Right lung (tissue), 10 donors: ENCODE data around the gene ANK2. TPM values are rescaled to one million over a fixed set of nuclear protein-coding genes. Genes with fewer than 3 reads are reported as not detected.

Experiments
- DNase-seq, 2 donors: peaks; one replicate each; pipeline ENCODE4 v3.0.0-alpha.2; 2013
- long read RNA-seq, 8 donors: transcript quantifications; one replicate each; lab custom pipeline, GENCODE V29; 2026
- polyA plus RNA-seq, 5 donors: library from polyadenylated mRNA; unstranded; fragments of 120-200 nt; gene quantifications; one replicate each; pipeline versions ENCODE4 v1.2.1 to v1.2.3, GENCODE V29; 2013; ENCODE audit warnings: inconsistent platforms in 1 of 5, low replicate concordance in 1 of 5; ENCODE audit not compliant: insufficient read length in 5 of 5, insufficient read depth in 1 of 5

The ANK2 gene
- polyA plus RNA-seq: 10 to 100 TPM; 19.5 to 29.8 (median 27.6) TPM
- long read RNA-seq, donor 1: 0 reads
- long read RNA-seq, donor 2: 0 reads
- long read RNA-seq, donor 3: 0 reads
- long read RNA-seq, donor 4: 0 reads
- long read RNA-seq, donor 5: 0 reads
- long read RNA-seq, donor 6: 0 reads
- long read RNA-seq, donor 7: 0 reads
- long read RNA-seq, donor 8: 0 reads

- DNase-seq: peak; percentile 17 to 20
Measured at GRCh38 chr4:113049421-113050370, at the start of gene ANK2. Gene ANK2 (plus strand): TSS chr4:113049653. CDS start chr4:113049729, 76 bp downstream.

GRCh38 chr4:113003841-113004240 lies 45.6 kb upstream of the ANK2 start:
- DNase-seq: no peak

- DNase-seq: no peak
Measured at GRCh38 chr4:113004655-113005054, 44.8 kb upstream of the ANK2 start.

GRCh38 chr4:113006632-113007031 lies 42.8 kb upstream of the ANK2 start:
- DNase-seq: no peak

- no peak for DNase-seq
Measured at GRCh38 chr4:113007151-113007550, 42.3 kb upstream of the ANK2 start.

GRCh38 chr4:113008135-113008534 lies 41.3 kb upstream of the ANK2 start:
- no peak for DNase-seq

- DNase-seq: no peak
Measured at GRCh38 chr4:113008716-113009115, 40.7 kb upstream of the ANK2 start.

GRCh38 chr4:113009461-113009860 lies 40.0 kb upstream of the ANK2 start:
- no peak for DNase-seq

GRCh38 chr4:113012122-113012725 lies 37.2 kb upstream of the ANK2 start:
- DNase-seq: no peak

- DNase-seq: no peak
Measured at GRCh38 chr4:113012786-113013185, 36.7 kb upstream of the ANK2 start.

- no peak for DNase-seq
Measured at GRCh38 chr4:113013751-113014150, 35.7 kb upstream of the ANK2 start.

- DNase-seq: no peak
Measured at GRCh38 chr4:113016377-113016776, 33.1 kb upstream of the ANK2 start.

- DNase-seq: peak; percentile 8 to 27
Measured at GRCh38 chr4:113020966-113021365, 28.5 kb upstream of the ANK2 start.

GRCh38 chr4:113024388-113024787 lies 25.1 kb upstream of the ANK2 start:
- no peak for DNase-seq

- no peak for DNase-seq
Measured at GRCh38 chr4:113025416-113025815, 24.0 kb upstream of the ANK2 start.

GRCh38 chr4:113026556-113026955 lies 22.9 kb upstream of the ANK2 start:
- no peak for DNase-seq

- no peak for DNase-seq
Measured at GRCh38 chr4:113028074-113028473, 21.4 kb upstream of the ANK2 start.

GRCh38 chr4:113031212-113031611 lies 18.2 kb upstream of the ANK2 start:
- no peak for DNase-seq

GRCh38 chr4:113040793-113041192 lies 8.7 kb upstream of the ANK2 start:
- no peak for DNase-seq

GRCh38 chr4:113042502-113042901 lies 7.0 kb upstream of the ANK2 start:
- DNase-seq: no peak

- DNase-seq: no peak
Measured at GRCh38 chr4:113043591-113043990, 5.9 kb upstream of the ANK2 start.

GRCh38 chr4:113050371-113050755 lies 910 bp downstream of the ANK2 start:
- DNase-seq: no peak

GRCh38 chr4:113050837-113051236 lies 1.4 kb downstream of the ANK2 start:
- no peak for DNase-seq
